Activated naive CD4-positive, alpha-beta T cell treated with Interleukin-2 at 50 U/mL for 16 hours (primary cell): Measurements from ENCODE around the gene BTBD6.
A peak's percentile ranks its signal among the peaks of the same experiment; 100 is the strongest.

ENCODE experiments used
- DNase-seq: peaks from one replicate; pipeline ENCODE4 v3.0.0-alpha.2; 2020

Gene BTBD6

DNA sequence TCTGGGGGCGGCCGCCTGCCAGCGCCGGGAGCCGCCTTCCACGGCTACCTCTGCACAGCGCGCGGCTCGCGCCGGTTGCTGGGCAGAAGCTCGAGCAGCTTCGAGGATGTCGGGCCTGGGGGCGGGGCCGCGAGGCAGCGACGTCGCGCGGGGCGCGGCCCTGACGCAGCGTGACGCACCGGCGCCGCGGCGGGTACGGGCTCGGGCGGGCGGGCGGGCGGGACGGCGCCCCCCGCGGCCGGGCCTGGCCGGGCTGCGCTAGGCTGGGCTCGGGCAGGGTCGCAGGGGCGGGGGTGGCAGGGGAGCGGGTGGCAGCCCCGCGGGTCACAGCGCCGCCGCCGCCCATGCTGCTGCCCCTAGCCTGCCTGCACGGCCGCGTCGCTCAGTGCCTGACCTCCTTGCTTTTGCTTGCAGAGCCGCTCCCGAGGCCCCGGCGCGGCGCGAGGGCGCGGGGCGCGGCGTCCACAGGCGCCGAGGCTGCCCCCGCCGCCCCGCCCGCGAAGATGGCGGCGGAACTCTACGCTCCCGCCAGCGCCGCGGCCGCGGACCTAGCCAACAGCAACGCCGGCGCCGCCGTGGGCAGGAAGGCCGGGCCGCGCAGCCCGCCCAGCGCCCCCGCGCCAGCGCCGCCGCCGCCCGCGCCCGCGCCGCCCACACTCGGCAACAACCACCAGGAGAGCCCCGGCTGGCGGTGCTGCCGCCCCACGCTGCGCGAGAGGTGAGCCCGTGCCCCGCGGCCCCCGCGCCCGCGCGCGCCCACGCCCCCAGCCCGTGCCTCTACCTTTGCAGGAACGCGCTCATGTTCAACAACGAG is at the start of gene BTBD6:
BTBD6 (plus strand) TSS at position 166 of the 814 bp plus-strand sequence; CDS start at position 345, 179 bp downstream.
- peak; percentile 90 for DNase-seq

GRCh38 chr14:105198588-105198987 is 49.7 kb upstream of the BTBD6 start:
- DNase-seq: no peak

DNA sequence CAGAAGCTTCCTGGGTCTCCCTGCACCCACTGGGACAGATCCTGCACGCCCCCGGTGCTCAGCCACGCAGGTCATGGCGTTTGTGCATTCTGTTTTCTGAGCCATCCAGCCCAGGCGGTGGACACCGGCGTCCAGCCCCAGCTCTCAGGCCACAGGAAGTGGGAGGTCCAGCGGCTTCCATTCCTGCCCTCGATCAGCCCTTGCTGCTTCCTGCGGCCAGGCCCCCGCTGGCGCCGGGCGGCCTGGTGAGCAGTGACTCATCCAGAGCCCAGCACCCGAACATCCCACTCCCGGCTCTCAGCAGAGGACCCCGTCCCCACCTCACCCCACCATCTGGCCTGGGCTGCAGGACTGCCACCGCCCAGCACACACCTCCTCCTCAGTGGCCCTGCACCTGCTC is 49.2 kb upstream of the BTBD6 start:
- no peak for DNase-seq

GRCh38 chr14:105200074-105200473 is 48.3 kb upstream of the BTBD6 start:
- no peak for DNase-seq

GRCh38 chr14:105200641-105201040 is 47.7 kb upstream of the BTBD6 start:
- no peak for DNase-seq

DNA sequence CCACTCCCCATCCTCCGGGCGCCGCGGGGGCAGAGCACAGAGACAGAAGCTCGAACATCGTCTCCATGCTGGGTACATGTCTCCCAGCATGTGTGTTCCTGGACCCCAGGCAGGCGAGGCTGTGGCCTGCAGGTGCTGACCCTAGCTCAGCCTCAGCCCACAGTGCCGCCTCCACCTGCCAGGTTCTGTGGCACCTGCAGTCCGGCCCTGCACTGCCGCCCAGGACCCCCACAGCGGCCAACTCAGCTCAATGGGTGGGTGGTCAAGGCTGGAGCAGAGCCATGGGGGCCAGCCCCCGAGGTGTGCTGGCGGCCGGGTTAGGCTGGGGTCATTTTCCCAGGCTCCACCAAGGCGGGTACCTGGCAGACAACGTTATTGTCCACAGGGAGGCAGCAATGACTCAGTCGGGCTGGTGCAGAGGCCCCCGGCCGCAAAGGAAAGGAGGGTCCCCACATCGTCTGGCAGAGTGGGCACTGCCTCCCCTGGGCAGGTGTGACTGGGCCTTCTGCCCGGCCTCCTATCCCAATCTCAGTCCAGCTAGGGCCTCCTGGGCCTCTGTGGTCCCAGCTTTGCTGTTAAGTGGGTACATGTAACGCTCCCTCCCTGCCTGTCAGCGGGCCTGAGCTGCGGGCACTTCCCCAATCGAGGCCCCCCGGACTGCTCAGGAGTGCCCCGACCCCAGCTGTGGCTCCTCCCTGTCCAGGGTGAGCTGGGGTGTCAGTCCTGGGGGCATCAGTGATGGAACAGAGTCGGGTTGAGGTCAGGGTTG is 47.0 kb upstream of the BTBD6 start:
- no peak for DNase-seq

- peak; percentile 22 for DNase-seq
Observed at GRCh38 chr14:105201925-105202513, 46.3 kb upstream of the BTBD6 start.

GRCh38 chr14:105203057-105203531 is 45.2 kb upstream of the BTBD6 start:
- DNase-seq: peak; percentile 65

- no peak for DNase-seq
Observed at GRCh38 chr14:105203701-105204100, 44.6 kb upstream of the BTBD6 start.

DNA sequence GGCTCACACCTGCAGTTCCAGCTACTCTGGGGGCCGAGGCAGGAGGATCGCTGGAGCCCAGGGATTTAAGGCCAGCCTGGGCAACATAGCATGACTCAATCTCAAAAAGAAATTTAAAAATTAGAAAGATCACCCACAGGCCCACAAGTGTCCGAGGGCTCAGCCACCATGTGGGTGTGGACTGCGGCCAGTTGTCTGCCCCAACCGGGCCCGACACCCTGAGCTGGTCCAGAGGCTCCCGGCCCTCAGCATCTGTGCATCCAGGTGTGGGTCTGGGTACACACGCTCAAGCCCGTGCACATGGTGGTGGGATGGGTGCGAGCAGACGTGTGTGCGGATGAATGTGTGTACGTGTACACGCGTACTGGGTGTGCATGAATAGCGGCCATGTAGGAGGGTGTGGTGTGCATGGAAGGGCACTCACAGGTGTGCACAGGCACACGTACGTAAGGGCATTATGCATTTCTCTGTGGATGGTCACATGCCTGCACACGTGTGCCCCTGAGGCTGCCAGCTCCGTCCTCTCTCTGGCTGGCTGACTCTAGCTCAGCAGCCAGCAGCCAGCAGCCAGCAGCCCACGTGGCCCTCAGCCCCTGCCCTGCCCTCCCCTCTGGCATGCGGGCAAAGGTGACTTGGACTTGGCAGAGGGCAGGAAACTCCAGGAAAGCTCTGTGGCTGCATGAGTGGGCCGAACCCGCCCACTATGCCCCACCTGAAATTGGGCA is 44.0 kb upstream of the BTBD6 start:
- DNase-seq: no peak

DNA sequence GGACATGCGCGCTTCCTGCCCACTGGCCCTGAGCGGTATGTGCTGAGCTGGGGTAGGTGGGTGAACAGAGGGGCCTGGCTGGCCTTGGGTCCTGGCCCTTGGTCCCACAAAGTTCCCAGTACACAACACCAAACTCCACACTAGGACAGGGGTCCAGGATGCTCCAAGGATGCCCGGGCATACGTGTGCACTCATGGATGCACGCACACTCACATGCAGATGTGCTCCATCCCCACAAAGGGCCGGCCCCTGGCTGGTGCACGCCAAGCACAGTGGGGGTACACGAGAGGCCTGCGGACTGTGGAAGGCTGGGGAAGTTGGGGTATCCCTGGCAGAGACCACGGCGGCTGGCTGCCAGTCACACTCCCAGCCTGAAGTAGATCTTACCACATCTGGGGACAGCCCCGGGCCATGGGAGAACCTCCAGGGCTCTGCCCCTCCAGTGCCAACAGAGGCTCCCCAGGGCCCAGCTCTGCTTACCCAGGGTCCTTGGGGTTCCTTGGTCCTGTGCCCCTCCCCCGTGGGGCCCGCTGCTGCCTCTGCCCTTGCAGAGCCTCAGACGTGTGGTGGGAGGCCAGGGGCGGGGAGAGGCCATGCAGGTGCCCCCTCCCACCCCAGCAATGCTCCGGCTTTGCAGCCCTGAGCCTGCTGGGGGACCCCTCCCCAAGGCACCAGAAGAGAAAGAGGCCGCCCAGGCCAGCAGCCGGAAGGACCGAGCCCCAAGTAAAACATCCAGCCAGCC is 43.2 kb upstream of the BTBD6 start:
- DNase-seq: no peak

GRCh38 chr14:105205673-105206208 is 42.6 kb upstream of the BTBD6 start:
- DNase-seq: no peak

DNA sequence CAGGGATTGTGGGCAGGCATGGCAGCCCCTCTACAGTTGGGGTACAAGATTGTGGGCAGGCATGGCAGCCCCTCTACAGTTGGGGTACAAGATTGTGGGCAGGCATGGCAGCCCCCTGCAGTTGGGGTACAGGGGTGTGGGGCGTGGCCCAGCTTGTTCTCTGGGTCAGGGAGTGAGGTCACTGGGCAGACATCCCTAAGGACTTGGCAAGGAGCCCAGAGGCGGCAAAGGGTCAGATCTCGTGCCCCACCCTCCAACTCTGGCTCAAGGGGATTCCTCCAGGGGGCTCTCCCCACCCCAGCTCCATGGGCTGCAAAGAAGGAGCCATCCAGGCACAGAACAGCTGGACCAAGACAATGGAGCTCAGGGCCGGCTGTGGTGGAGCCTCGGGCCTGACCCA is 41.5 kb upstream of the BTBD6 start:
- DNase-seq: no peak

DNA sequence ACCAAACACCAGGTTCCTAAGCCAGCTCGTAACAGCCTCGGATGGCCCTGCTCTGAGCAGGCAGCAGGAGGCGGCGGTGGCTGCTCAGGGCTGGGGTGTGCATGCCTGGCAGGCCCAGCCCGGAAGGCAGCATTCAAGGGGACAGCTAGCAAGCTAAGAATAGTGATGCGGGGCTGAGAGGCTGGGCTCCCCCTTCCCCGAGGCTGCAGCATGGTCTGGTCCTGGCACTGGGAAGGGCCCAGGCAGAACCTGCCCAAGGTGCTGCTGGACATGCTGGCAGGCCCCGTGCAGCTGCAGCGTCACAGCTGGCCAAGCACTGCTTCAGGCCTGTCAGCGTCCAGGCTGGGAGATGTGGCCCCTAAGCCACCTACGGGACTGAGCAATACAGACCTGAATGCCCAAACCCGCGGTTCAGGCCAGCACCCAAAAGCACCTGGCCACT is 40.9 kb upstream of the BTBD6 start:
- DNase-seq: no peak

DNA sequence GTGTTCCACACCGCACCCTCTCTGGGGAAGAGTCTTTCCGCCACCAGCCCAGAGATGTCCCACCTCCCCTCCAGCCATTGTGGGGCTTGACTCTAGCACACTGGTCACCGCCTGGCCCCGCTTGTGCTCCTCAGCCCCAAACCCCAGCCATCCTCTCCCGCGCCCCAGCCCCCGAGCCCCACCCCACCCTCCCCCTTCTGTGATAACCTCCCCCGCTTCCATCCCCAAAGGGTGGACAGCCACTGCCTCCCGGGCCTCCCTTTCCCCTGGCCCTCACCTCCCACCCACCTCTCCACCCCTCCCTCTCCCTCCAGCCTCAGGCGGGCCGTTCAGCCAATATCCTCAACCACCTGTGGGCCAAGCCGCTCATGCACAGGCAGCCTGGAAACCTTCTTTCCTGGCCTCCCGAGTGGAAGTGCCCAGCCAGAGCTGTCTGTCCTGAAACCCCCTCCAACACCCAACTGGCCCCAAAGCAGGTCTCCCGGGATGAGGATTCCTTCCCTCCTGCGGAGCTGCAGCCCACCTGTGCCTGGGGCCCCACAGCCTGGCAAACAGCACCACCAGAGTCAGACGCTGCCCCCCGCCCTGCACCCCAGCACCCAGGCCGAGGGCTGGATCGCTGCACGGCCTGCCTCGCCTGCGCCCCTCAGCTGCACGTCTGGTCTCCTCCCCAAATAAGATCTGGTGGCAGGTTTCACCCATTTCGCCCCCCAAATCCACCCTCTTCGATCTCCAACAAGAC is 40.2 kb upstream of the BTBD6 start:
- DNase-seq: no peak

- DNase-seq: no peak
Observed at GRCh38 chr14:105208738-105209075, 39.6 kb upstream of the BTBD6 start.

DNA sequence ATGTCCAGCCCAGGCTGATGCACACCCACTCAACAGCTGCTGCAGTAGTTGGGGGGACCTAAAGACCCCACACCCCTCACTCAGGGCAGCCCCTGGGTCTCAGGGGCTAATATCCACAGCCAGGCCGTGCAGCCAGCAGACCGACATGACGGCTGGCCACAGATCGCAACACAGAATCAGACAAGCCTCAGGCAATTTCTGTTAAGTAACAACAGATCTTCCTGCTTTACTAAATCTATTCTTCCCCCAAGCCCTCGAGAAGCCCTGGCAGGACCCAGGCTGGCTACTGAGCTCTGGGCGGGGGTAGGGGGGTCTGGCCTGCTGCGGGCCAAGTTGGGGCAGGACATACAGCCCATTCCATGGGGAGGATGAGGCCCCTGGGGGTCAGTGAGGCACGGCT is 39.2 kb upstream of the BTBD6 start:
- DNase-seq: no peak

DNA sequence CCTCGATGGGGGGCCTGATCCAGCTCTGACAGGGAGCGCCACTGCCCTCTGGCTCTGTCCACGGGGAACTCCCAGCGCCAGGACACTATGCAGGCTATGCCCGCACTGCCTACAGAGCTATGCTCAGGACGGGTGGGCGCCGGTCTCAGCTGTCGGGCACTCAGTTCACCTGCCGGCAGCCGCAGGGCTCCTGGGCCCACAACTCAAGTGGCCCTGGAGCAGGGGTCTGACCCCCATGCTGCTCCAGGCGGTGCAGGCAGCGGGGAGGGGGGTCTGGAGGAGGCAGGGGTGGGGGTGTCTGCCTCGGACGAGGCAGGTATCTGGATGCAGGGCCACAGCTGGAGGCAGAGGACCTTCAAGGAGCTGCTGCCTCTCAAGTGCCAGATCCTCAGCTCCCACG is 38.7 kb upstream of the BTBD6 start:
- DNase-seq: no peak

GRCh38 chr14:105210266-105211025 is 37.9 kb upstream of the BTBD6 start:
- no peak for DNase-seq

GRCh38 chr14:105211086-105211757 is 37.1 kb upstream of the BTBD6 start:
- DNase-seq: no peak
